ENCODE data around the gene PCF11.

- TF ChIP-seq REST (IDR thresholded peaks at IDR 0.05; ENCODE audit: insufficient read depth in 1 of 2, low read depth in 2 of 2, low read length in 2 of 2) (no peak), POLR2AphosphoS5 (IDR thresholded peaks at IDR 0.05; ENCODE audit: low read depth, low read length) (no peak)
Observed at GRCh38 chr11:83235825-83236224, 78.9 kb downstream of the PCF11 start.

Measured in PFSK-1 (cell line).